ENCODE results near the gene SLC22A3. TPM values are rescaled to one million over a fixed set of nuclear protein-coding genes. Genes with fewer than 3 reads are reported as not detected.

SLC22A3 gene
- total RNA-seq, 1 experiment from 2014 or later = 8.1 TPM

DNA sequence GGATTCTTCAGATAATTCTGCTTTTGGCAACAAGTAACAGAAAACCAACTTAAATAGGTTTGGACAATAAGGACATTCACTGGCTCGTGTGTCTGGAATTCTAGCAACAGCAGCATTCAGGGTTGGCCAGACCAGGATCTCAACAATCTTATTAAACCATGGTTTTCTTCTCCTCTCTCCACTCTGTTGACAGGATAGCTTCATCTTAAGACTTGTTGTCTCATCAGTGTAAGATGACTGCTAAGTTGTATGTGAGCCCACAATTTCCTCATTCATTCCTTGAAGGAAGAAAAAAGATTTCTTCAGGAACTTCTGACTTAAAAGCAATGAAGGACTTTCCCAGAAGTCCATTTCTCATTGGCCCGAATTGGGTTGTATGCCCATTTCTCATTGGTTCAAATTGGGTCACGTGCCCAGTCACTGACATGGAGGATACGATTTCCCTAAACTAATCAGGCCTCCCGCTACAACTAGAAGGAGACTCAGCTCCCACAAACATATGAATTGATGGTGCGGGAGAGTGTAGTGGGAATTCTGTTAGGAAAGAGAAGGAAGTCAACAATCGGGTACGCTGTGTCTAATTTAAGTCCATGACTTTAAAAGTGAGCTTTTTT, 83.7 kb downstream of the SLC22A3 start:
- no peaks in the 10 kb centered on the region for H3K27me3 Mint-ChIP-seq (ENCODE audit: unreplicated experiment)
- no peak for TF ChIP-seq CTCF (IDR thresholded peaks at IDR 0.05; ENCODE audit: unreplicated experiment)
- no peak overlapping the region for H3K27ac Mint-ChIP-seq (ENCODE audit: unreplicated experiment)
- H3K36me3 Mint-ChIP-seq (ENCODE audit: insufficient read depth, unreplicated experiment) = no peaks in the 10 kb centered on the region
- no peak for DNase-seq
- BruUV-seq (replicated peaks) = no TSS peak
- H3K9me3 Mint-ChIP-seq (ENCODE audit: low read depth, unreplicated experiment) = no peaks in the 10 kb centered on the region
- intact Hi-C loops (cut with micrococcal nuclease; ENCODE audit: unreplicated experiment) = no loop called here
- CTCF ChIA-PET = no interaction called here
- H3K4me1 Mint-ChIP-seq (ENCODE audit: low read depth, unreplicated experiment) = no peaks in the 10 kb centered on the region
- H3K4me3 Mint-ChIP-seq (ENCODE audit: low read depth, unreplicated experiment) = no peak overlapping the region

GRCh38 chr6:160435935-160436334, 87.8 kb downstream of the SLC22A3 start:
- Mint-ChIP-seq H3K4me1 (ENCODE audit: low read depth, unreplicated experiment) (no peaks in the 10 kb centered on the region), H3K4me3 (ENCODE audit: low read depth, unreplicated experiment) (no peak overlapping the region), H3K36me3 (ENCODE audit: insufficient read depth, unreplicated experiment) (no peaks in the 10 kb centered on the region), H3K27me3 (ENCODE audit: unreplicated experiment) (no peaks in the 10 kb centered on the region), H3K9me3 (ENCODE audit: low read depth, unreplicated experiment) (no peaks in the 10 kb centered on the region), H3K27ac (ENCODE audit: unreplicated experiment) (no peak overlapping the region)
- intact Hi-C loops (cut with micrococcal nuclease; ENCODE audit: unreplicated experiment) = no loop called here
- no peak for DNase-seq
- CTCF ChIA-PET = no interaction called here
- no TSS peak for BruUV-seq (replicated peaks)
- no peak for TF ChIP-seq CTCF (IDR thresholded peaks at IDR 0.05; ENCODE audit: unreplicated experiment)

- Mint-ChIP-seq H3K27me3 (ENCODE audit: unreplicated experiment) (no peaks in the 10 kb centered on the region), H3K4me1 (ENCODE audit: low read depth, unreplicated experiment) (no peaks in the 10 kb centered on the region), H3K9me3 (ENCODE audit: low read depth, unreplicated experiment) (no peaks in the 10 kb centered on the region), H3K36me3 (ENCODE audit: insufficient read depth, unreplicated experiment) (no peaks in the 10 kb centered on the region), H3K27ac (ENCODE audit: unreplicated experiment) (no peak overlapping the region), H3K4me3 (ENCODE audit: low read depth, unreplicated experiment) (no peak overlapping the region)
- intact Hi-C loops (cut with micrococcal nuclease; ENCODE audit: unreplicated experiment) = no loop called here
- no peak for TF ChIP-seq CTCF (IDR thresholded peaks at IDR 0.05; ENCODE audit: unreplicated experiment)
- BruUV-seq (replicated peaks) = no TSS peak
- CTCF ChIA-PET = no interaction called here
- no peak for DNase-seq
Measured at GRCh38 chr6:160437154-160437553, 89.0 kb downstream of the SLC22A3 start.

GRCh38 chr6:160437775-160438174, 89.6 kb downstream of the SLC22A3 start:
- no TSS peak for BruUV-seq (replicated peaks)
- H3K27ac Mint-ChIP-seq (ENCODE audit: unreplicated experiment) = no peak overlapping the region
- H3K4me3 Mint-ChIP-seq (ENCODE audit: low read depth, unreplicated experiment) = no peak overlapping the region
- DNase-seq = no peak
- CTCF ChIA-PET = no interaction called here
- H3K9me3 Mint-ChIP-seq (ENCODE audit: low read depth, unreplicated experiment) = no peaks in the 10 kb centered on the region
- H3K27me3 Mint-ChIP-seq (ENCODE audit: unreplicated experiment) = no peaks in the 10 kb centered on the region
- intact Hi-C loops (cut with micrococcal nuclease; ENCODE audit: unreplicated experiment) = no loop called here
- H3K4me1 Mint-ChIP-seq (ENCODE audit: low read depth, unreplicated experiment) = no peaks in the 10 kb centered on the region
- H3K36me3 Mint-ChIP-seq (ENCODE audit: insufficient read depth, unreplicated experiment) = no peaks in the 10 kb centered on the region
- no peak for TF ChIP-seq CTCF (IDR thresholded peaks at IDR 0.05; ENCODE audit: unreplicated experiment)
